ENCODE measurements around the gene HTR3A. TPM values are rescaled to one million over a fixed set of nuclear protein-coding genes. Genes with fewer than 3 reads are reported as not detected.

HTR3A gene
- total and polyA plus RNA-seq, 9 of the 15 experiments (the other 6 are each of a cell fraction or from before 2014, with no cell fraction given): not detected

GRCh38 chr11:113989381-113989780 lies 14.5 kb downstream of the HTR3A start:
- 3% methylated on average over 14 of the region's 15 CpGs for WGBS (ENCODE audit: insufficient coverage, low coverage, missing lambda C conversion rate)
- H4K20me1 ChIP-seq (replicated peaks; ENCODE audit: control insufficient read depth, insufficient read depth, low read length): peaks cover 10% of the 10 kb centered on the region; the same call in 1 of the 2 replicates
- FAIRE-seq: no peak
- H3K4me3 ChIP-seq: no peak overlapping the region
- H3K36me3 ChIP-seq (ENCODE audit: control insufficient read depth, insufficient read depth, low read length): no peaks in the 10 kb centered on the region
- no peak for TF ChIP-seq ZNF586 (CRISPR knock-in tag; conservative IDR thresholded peaks at IDR 0.05)
- TF ChIP-seq, protein P1, sequence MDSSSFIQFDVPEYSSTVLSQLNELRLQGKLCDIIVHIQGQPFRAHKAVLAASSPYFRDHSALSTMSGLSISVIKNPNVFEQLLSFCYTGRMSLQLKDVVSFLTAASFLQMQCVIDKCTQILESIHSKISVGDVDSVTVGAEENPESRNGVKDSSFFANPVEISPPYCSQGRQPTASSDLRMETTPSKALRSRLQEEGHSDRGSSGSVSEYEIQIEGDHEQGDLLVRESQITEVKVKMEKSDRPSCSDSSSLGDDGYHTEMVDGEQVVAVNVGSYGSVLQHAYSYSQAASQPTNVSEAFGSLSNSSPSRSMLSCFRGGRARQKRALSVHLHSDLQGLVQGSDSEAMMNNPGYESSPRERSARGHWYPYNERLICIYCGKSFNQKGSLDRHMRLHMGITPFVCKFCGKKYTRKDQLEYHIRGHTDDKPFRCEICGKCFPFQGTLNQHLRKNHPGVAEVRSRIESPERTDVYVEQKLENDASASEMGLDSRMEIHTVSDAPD (CRISPR knock-in tag; IDR thresholded peaks at IDR 0.05): no peak
- no peak for TF ChIP-seq HEY1 (CRISPR knock-in tag; IDR thresholded peaks at IDR 0.05; ENCODE audit: borderline replicate concordance)
- TF ChIP-seq, protein P2, sequence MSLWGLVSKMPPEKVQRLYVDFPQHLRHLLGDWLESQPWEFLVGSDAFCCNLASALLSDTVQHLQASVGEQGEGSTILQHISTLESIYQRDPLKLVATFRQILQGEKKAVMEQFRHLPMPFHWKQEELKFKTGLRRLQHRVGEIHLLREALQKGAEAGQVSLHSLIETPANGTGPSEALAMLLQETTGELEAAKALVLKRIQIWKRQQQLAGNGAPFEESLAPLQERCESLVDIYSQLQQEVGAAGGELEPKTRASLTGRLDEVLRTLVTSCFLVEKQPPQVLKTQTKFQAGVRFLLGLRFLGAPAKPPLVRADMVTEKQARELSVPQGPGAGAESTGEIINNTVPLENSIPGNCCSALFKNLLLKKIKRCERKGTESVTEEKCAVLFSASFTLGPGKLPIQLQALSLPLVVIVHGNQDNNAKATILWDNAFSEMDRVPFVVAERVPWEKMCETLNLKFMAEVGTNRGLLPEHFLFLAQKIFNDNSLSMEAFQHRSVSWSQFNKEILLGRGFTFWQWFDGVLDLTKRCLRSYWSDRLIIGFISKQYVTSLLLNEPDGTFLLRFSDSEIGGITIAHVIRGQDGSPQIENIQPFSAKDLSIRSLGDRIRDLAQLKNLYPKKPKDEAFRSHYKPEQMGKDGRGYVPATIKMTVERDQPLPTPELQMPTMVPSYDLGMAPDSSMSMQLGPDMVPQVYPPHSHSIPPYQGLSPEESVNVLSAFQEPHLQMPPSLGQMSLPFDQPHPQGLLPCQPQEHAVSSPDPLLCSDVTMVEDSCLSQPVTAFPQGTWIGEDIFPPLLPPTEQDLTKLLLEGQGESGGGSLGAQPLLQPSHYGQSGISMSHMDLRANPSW (CRISPR knock-in tag; IDR thresholded peaks at IDR 0.05): no peak
- TF ChIP-seq MXI1 (IDR thresholded peaks at IDR 0.05; ENCODE audit: low read depth, low read length): no peak
- no peak for TF ChIP-seq ZBED1 (IDR thresholded peaks at IDR 0.05)
- no peak for TF ChIP-seq FOXP1 (CRISPR knock-in tag; IDR thresholded peaks at IDR 0.05)
- no peak for TF ChIP-seq PREB (CRISPR knock-in tag; IDR thresholded peaks at IDR 0.05)
- no peak for TF ChIP-seq SIRT6 (IDR thresholded peaks at IDR 0.05; ENCODE audit: low read depth, low read length)
- TF ChIP-seq, protein P3, sequence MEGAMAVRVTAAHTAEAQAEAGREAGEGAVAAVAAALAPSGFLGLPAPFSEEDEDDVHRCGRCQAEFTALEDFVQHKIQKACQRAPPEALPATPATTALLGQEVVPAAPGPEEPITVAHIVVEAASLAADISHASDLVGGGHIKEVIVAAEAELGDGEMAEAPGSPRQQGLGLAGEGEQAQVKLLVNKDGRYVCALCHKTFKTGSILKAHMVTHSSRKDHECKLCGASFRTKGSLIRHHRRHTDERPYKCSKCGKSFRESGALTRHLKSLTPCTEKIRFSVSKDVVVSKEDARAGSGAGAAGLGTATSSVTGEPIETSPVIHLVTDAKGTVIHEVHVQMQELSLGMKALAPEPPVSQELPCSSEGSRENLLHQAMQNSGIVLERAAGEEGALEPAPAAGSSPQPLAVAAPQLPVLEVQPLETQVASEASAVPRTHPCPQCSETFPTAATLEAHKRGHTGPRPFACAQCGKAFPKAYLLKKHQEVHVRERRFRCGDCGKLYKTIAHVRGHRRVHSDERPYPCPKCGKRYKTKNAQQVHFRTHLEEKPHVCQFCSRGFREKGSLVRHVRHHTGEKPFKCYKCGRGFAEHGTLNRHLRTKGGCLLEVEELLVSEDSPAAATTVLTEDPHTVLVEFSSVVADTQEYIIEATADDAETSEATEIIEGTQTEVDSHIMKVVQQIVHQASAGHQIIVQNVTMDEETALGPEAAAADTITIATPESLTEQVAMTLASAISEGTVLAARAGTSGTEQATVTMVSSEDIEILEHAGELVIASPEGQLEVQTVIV (CRISPR knock-in tag; IDR thresholded peaks at IDR 0.05; ENCODE audit: borderline replicate concordance): no peak
- TF ChIP-seq, protein P4, sequence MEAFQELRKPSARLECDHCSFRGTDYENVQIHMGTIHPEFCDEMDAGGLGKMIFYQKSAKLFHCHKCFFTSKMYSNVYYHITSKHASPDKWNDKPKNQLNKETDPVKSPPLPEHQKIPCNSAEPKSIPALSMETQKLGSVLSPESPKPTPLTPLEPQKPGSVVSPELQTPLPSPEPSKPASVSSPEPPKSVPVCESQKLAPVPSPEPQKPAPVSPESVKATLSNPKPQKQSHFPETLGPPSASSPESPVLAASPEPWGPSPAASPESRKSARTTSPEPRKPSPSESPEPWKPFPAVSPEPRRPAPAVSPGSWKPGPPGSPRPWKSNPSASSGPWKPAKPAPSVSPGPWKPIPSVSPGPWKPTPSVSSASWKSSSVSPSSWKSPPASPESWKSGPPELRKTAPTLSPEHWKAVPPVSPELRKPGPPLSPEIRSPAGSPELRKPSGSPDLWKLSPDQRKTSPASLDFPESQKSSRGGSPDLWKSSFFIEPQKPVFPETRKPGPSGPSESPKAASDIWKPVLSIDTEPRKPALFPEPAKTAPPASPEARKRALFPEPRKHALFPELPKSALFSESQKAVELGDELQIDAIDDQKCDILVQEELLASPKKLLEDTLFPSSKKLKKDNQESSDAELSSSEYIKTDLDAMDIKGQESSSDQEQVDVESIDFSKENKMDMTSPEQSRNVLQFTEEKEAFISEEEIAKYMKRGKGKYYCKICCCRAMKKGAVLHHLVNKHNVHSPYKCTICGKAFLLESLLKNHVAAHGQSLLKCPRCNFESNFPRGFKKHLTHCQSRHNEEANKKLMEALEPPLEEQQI (IDR thresholded peaks at IDR 0.05): no peak
- no peak for DNase-seq (ENCODE audit: extremely low read depth in 1 of 4, low spot score in 3 of 4)
- H3K4me2 ChIP-seq (ENCODE audit: insufficient read depth, low read length): no peak overlapping the region
- intact Hi-C loops (cut with micrococcal nuclease) (no loop called here), in situ Hi-C loops (cut with MboI) (no loop called here)
- no peaks in the 10 kb centered on the region for H3K4me1 ChIP-seq (replicated peaks in 1 of 2; ENCODE audit: control insufficient read depth in 2 of 2, insufficient read depth in 2 of 2, low read length in 2 of 2)
- POLR2A ChIA-PET: no interaction called here
- no TSS peak for BruUV-seq (replicated peaks)
- no peaks in the 10 kb centered on the region for H3K79me2 ChIP-seq (ENCODE audit: control insufficient read depth, insufficient read depth, low read length)
- no peak overlapping the region for H3K27ac ChIP-seq (ENCODE audit: extremely low read depth, low read depth, low read length)
- CTCF ChIA-PET (ENCODE audit: low intra/inter-chr PET ratio): no interaction called here
- no peak for ATAC-seq
- peaks cover 5 to 21% of the 10 kb centered on the region in 2 experiments for H3K27me3 ChIP-seq (ENCODE audit: control insufficient read depth in 2 of 2, insufficient read depth in 2 of 2, low read length in 2 of 2)
- H3K9me1 ChIP-seq (ENCODE audit: control insufficient read depth, insufficient read depth, low read length): no peaks in the 10 kb centered on the region
- no peak overlapping the region for H3K9ac ChIP-seq (ENCODE audit: insufficient read depth in 1 of 2, low read depth in 2 of 2, low read length in 2 of 2)
- no peaks in the 10 kb centered on the region for H3K9me3 ChIP-seq (replicated peaks; ENCODE audit: control insufficient read depth, insufficient read depth, low read depth, low read length)
- no peak overlapping the region for H2AFZ ChIP-seq (ENCODE audit: low read depth, low read length)
